ENCODE results near the gene RCBTB1. TPM values are rescaled to one million over a fixed set of nuclear protein-coding genes. Genes with fewer than 3 reads are reported as not detected.

RCBTB1 gene
- total RNA-seq, 1 experiment from 2014 or later: 26.1 TPM

- H2BK120ac ChIP-seq (ENCODE audit: low read depth, low read length, poor library complexity, severe bottlenecking): no peak overlapping the region
- H2AK5ac ChIP-seq (ENCODE audit: insufficient read length, low read length): no peak overlapping the region
- H4K20me1 ChIP-seq (ENCODE audit: control insufficient read depth, insufficient read depth, insufficient read length): no peaks in the 10 kb centered on the region
- H3K27ac Mint-ChIP-seq: no peak overlapping the region
- H3K14ac ChIP-seq (ENCODE audit: insufficient read depth, low read length): no peak overlapping the region
- H2BK20ac ChIP-seq (ENCODE audit: low read depth, low read length, poor library complexity, severe bottlenecking): no peak overlapping the region
- H3K4me1 Mint-ChIP-seq: no peaks in the 10 kb centered on the region; a peak in 1 of 4 replicates
- no peak overlapping the region for H3K4ac ChIP-seq (ENCODE audit: low read depth, low read length)
- no peak overlapping the region for H3K27ac ChIP-seq (ENCODE audit: insufficient read length, low read depth, low read length)
- TF ChIP-seq CTCF (conservative IDR thresholded peaks at IDR 0.05): no peak
- H3K23ac ChIP-seq (ENCODE audit: insufficient read length, low read depth, low read length): no peak overlapping the region
- no peak overlapping the region for H3K4me2 ChIP-seq (ENCODE audit: insufficient read depth, insufficient read length, low read length)
- no peak overlapping the region for H2BK5ac ChIP-seq (ENCODE audit: insufficient read length, low read length)
- no peak overlapping the region for H2BK12ac ChIP-seq (ENCODE audit: insufficient read length, low read depth, low read length)
- H3K36me3 Mint-ChIP-seq (ENCODE audit: insufficient read depth in 1 of 3, low read depth in 3 of 3): peaks cover 8 to 28% (median 25%) of the 10 kb centered on the region in 3 experiments; a peak in 5 of 7 replicates
- no peaks in the 10 kb centered on the region for H3K23me2 ChIP-seq (ENCODE audit: insufficient read length, low read depth, low read length, poor library complexity, severe bottlenecking)
- H4K5ac ChIP-seq (ENCODE audit: insufficient read length, low read depth, low read length): no peak overlapping the region
- no peak for DNase-seq
- H3T11ph ChIP-seq (ENCODE audit: low read length): no peak overlapping the region
- no peaks in the 10 kb centered on the region for H3K27me3 ChIP-seq (ENCODE audit: insufficient read depth, low read length)
- H3K9me3 ChIP-seq (ENCODE audit: control insufficient read depth, low read depth, low read length): no peaks in the 10 kb centered on the region
- no peaks in the 10 kb centered on the region for H3K4me1 ChIP-seq (ENCODE audit: insufficient read depth, low read length)
- no peak overlapping the region for H3K4me3 Mint-ChIP-seq
- no peak overlapping the region for H4K91ac ChIP-seq (ENCODE audit: insufficient read length, low read depth, low read length)
- H3K79me2 ChIP-seq (ENCODE audit: insufficient read depth, low read length): no peaks in the 10 kb centered on the region
- H2AFZ ChIP-seq (ENCODE audit: low read length): no peak overlapping the region
- no peak overlapping the region for H3K9ac ChIP-seq (ENCODE audit: extremely low read depth, insufficient read length, low read length)
- no peaks in the 10 kb centered on the region for H3K9me3 Mint-ChIP-seq
- H3K79me1 ChIP-seq (ENCODE audit: insufficient read depth, low read depth, low read length, poor library complexity, severe bottlenecking): no peaks in the 10 kb centered on the region
- no peaks in the 10 kb centered on the region; the same call in 1 of the 2 replicates for H3K27me3 Mint-ChIP-seq (ENCODE audit: low read depth)
- no peak overlapping the region for H4K8ac ChIP-seq (replicated peaks; ENCODE audit: insufficient read length, low read depth, low read length)
- no peak overlapping the region for H2BK15ac ChIP-seq (ENCODE audit: low read depth, low read length)
- no peak overlapping the region for H3K18ac ChIP-seq (ENCODE audit: insufficient read length, low read depth, low read length)
- WGBS (ENCODE audit: extremely low coverage, insufficient read length, low lambda C conversion rate): no CpG with 5 or more reads among the region's 7 CpGs
- H3K56ac ChIP-seq (ENCODE audit: insufficient read length, low read depth, low read length): no peak overlapping the region
Observed at GRCh38 chr13:49533591-49534269, 51.6 kb downstream of the RCBTB1 start.

Data from H9 (cell line).